ENCODE data around the gene CAMKK1. TPM values are rescaled to one million over a fixed set of nuclear protein-coding genes. Genes with fewer than 3 reads are reported as not detected.

Gene CAMKK1
- total and polyA plus RNA-seq, 2 experiments from 2014 or later = 4.3 to 7.1 TPM

DNA sequence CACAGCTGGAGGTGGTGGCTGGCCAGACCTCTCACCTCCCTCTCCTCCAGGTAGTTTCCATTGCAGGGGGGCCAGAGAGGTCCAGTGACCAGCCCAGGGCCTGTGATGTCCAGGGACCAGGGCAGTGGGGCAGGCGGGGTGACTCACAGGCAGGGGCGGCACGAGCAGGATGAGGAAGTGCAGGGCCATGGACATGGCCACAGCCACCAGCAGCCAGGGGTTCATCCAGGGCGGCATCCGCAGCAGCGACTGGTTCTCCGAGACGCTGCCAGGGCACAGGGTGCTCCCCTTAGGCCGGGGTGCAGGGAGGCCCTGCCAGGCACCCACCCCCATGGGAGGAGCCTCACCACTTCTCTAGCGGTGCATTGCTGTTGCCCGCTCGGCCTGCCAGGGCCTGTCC is 36.3 kb upstream of the CAMKK1 start:
- no peaks in the 10 kb centered on the region for H4K20me1 ChIP-seq (replicated peaks; ENCODE audit: insufficient read depth)
- Mint-ChIP-seq H3K27ac (no peak overlapping the region), H3K4me1 (peaks cover 13% of the 10 kb centered on the region), H3K4me3 (no peak overlapping the region), H3K36me3 (ENCODE audit: low read depth) (peaks cover 4% of the 10 kb centered on the region; the same call in 1 of the 3 replicates), H3K9me3 (no peaks in the 10 kb centered on the region), H3K27me3 (ENCODE audit: insufficient read depth, low read depth, poor library complexity) (peaks cover 6% of the 10 kb centered on the region)
- H3F3A ChIP-seq (replicated peaks; ENCODE audit: low read depth) = no peaks in the 10 kb centered on the region
- no peak overlapping the region for H3K4me2 ChIP-seq
- no peak for DNase-seq (ENCODE audit: low spot score)
- H3K27me3 ChIP-seq (ENCODE audit: insufficient read depth) = no peaks in the 10 kb centered on the region
- H2AFZ ChIP-seq = no peak overlapping the region
- TF ChIP-seq STAT1 (IDR thresholded peaks at IDR 0.05; ENCODE audit: unreplicated experiment) (no peak), REST (IDR thresholded peaks at IDR 0.05; ENCODE audit: unreplicated experiment) (no peak), POLR2AphosphoS5 (IDR thresholded peaks at IDR 0.05; ENCODE audit: low read depth) (no peak), EZH2 (IDR thresholded peaks at IDR 0.05; ENCODE audit: low read depth, unreplicated experiment) (no peak), ETS1 (IDR thresholded peaks at IDR 0.05) (no peak), JUNB (IDR thresholded peaks at IDR 0.05; ENCODE audit: unreplicated experiment) (no peak), ZNF114 (CRISPR knock-in tag; IDR thresholded peaks at IDR 0.05) (no peak), CREB1 (CRISPR knock-in tag; IDR thresholded peaks at IDR 0.05; ENCODE audit: low read depth) (no peak), CTCF (conservative IDR thresholded peaks at IDR 0.05; ENCODE audit: low read depth in 2 of 2) (no peak), ZNF331 (CRISPR knock-in tag; IDR thresholded peaks at IDR 0.05; ENCODE audit: low read depth) (no peak), EZH2phosphoT487 (IDR thresholded peaks at IDR 0.05; ENCODE audit: unreplicated experiment) (no peak), NANOG (IDR thresholded peaks at IDR 0.05; ENCODE audit: borderline replicate concordance) (no peak)
- TF ChIP-seq, protein P1, sequence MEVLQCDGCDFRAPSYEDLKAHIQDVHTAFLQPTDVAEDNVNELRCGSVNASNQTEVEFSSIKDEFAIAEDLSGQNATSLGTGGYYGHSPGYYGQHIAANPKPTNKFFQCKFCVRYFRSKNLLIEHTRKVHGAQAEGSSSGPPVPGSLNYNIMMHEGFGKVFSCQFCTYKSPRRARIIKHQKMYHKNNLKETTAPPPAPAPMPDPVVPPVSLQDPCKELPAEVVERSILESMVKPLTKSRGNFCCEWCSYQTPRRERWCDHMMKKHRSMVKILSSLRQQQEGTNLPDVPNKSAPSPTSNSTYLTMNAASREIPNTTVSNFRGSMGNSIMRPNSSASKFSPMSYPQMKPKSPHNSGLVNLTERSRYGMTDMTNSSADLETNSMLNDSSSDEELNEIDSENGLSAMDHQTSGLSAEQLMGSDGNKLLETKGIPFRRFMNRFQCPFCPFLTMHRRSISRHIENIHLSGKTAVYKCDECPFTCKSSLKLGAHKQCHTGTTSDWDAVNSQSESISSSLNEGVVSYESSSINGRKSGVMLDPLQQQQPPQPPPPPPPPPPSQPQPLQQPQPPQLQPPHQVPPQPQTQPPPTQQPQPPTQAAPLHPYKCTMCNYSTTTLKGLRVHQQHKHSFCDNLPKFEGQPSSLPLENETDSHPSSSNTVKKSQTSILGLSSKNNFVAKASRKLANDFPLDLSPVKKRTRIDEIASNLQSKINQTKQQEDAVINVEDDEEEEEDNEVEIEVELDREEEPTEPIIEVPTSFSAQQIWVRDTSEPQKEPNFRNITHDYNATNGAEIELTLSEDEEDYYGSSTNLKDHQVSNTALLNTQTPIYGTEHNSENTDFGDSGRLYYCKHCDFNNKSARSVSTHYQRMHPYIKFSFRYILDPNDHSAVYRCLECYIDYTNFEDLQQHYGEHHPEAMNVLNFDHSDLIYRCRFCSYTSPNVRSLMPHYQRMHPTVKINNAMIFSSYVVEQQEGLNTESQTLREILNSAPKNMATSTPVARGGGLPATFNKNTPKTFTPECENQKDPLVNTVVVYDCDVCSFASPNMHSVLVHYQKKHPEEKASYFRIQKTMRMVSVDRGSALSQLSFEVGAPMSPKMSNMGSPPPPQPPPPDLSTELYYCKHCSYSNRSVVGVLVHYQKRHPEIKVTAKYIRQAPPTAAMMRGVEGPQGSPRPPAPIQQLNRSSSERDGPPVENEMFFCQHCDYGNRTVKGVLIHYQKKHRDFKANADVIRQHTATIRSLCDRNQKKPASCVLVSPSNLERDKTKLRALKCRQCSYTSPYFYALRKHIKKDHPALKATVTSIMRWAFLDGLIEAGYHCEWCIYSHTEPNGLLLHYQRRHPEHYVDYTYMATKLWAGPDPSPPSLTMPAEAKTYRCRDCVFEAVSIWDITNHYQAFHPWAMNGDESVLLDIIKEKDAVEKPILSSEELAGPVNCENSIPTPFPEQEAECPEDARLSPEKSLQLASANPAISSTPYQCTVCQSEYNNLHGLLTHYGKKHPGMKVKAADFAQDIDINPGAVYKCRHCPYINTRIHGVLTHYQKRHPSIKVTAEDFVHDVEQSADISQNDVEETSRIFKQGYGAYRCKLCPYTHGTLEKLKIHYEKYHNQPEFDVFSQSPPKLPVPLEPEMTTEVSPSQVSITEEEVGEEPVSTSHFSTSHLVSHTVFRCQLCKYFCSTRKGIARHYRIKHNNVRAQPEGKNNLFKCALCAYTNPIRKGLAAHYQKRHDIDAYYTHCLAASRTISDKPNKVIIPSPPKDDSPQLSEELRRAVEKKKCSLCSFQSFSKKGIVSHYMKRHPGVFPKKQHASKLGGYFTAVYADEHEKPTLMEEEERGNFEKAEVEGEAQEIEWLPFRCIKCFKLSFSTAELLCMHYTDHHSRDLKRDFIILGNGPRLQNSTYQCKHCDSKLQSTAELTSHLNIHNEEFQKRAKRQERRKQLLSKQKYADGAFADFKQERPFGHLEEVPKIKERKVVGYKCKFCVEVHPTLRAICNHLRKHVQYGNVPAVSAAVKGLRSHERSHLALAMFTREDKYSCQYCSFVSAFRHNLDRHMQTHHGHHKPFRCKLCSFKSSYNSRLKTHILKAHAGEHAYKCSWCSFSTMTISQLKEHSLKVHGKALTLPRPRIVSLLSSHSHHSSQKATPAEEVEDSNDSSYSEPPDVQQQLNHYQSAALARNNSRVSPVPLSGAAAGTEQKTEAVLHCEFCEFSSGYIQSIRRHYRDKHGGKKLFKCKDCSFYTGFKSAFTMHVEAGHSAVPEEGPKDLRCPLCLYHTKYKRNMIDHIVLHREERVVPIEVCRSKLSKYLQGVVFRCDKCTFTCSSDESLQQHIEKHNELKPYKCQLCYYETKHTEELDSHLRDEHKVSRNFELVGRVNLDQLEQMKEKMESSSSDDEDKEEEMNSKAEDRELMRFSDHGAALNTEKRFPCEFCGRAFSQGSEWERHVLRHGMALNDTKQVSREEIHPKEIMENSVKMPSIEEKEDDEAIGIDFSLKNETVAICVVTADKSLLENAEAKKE (CRISPR knock-in tag; IDR thresholded peaks at IDR 0.05) = no peak
- H3K27ac ChIP-seq (ENCODE audit: low read depth) = no peak overlapping the region
- H3K4me1 ChIP-seq (ENCODE audit: insufficient read depth) = no peaks in the 10 kb centered on the region
- no peaks in the 10 kb centered on the region for H3K9me2 ChIP-seq (ENCODE audit: insufficient read depth)
- no peak for ATAC-seq
- H3K79me2 ChIP-seq (replicated peaks; ENCODE audit: insufficient read depth) = no peaks in the 10 kb centered on the region
- no peak overlapping the region for H3K4me3 ChIP-seq
- no peaks in the 10 kb centered on the region for H3K36me3 ChIP-seq (ENCODE audit: insufficient read depth)

Measured in GM23338 (cell line).